RPMI7951 (cell line): ENCODE data around the gene TRAPPC10. TPM values are rescaled to one million over a fixed set of nuclear protein-coding genes. Genes with fewer than 3 reads are reported as not detected.

Experiments
- DNase-seq: peaks from one replicate; pipeline ENCODE4 v3.0.0-alpha.2; 2012; ENCODE audit warnings: low read depth
- total RNA-seq: library from RNA; depleted of rRNA; stranded (reverse); fragments of >200 nt; shearing (Covaris generic); gene quantifications from 2 replicates; pipeline ENCODE4 v1.2.3, GENCODE V29; 2014; rRNA removed

TRAPPC10 gene, protein sequence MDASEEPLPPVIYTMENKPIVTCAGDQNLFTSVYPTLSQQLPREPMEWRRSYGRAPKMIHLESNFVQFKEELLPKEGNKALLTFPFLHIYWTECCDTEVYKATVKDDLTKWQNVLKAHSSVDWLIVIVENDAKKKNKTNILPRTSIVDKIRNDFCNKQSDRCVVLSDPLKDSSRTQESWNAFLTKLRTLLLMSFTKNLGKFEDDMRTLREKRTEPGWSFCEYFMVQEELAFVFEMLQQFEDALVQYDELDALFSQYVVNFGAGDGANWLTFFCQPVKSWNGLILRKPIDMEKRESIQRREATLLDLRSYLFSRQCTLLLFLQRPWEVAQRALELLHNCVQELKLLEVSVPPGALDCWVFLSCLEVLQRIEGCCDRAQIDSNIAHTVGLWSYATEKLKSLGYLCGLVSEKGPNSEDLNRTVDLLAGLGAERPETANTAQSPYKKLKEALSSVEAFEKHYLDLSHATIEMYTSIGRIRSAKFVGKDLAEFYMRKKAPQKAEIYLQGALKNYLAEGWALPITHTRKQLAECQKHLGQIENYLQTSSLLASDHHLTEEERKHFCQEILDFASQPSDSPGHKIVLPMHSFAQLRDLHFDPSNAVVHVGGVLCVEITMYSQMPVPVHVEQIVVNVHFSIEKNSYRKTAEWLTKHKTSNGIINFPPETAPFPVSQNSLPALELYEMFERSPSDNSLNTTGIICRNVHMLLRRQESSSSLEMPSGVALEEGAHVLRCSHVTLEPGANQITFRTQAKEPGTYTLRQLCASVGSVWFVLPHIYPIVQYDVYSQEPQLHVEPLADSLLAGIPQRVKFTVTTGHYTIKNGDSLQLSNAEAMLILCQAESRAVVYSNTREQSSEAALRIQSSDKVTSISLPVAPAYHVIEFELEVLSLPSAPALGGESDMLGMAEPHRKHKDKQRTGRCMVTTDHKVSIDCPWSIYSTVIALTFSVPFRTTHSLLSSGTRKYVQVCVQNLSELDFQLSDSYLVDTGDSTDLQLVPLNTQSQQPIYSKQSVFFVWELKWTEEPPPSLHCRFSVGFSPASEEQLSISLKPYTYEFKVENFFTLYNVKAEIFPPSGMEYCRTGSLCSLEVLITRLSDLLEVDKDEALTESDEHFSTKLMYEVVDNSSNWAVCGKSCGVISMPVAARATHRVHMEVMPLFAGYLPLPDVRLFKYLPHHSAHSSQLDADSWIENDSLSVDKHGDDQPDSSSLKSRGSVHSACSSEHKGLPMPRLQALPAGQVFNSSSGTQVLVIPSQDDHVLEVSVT
- total RNA-seq = 11.8 and 24.5 TPM in 2 replicates

DNA sequence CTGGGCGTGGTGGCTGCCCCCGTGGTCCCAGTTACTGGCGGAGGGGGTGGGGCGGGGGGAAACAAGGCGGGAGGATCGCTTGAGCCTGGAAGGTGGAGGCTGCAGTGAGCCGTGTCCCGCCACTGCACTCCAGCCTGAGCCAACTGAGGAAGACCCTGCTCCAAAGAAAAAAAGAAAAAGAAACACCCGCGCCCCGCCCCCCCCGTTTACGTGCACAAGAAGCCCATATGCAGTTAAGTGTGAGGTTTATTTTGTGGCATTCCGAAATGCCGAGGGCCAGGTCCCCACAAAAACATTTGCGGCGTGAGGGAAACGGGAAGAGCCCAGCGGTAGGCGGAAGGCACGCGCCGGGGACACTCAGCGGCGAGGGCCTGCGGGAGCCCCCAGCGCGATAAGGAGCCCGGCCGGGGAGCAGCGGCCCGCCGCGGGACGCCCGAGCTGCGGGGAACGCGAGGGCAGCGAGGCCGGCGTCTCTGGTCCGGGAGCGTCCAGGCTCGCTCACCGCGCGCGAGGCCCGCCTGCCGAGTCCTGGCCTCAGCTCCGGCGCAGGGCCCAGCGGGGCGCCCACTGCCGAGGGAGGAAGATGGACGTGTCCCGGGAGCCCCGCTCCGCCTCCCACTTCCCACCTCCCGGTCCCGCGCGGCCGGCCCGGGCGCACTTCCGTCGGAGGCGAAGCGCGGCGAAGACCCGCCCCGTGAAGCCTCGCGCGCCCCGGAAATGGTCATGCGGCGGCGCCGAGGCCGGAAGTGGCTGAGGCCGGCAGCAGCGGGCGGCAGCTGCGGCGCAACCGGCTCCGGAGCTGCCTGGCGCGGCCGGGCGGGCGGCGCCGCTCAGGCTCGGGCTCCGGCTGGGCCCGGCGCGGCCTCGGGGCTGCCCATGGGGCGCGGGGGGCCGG, at the start of gene TRAPPC10:
Gene TRAPPC10, plus strand, starts transcription at position 731 of the 895 bp plus-strand sequence. CDS start 185 bp downstream, outside the sequence.
- DNase-seq = peak; percentile 81

DNA sequence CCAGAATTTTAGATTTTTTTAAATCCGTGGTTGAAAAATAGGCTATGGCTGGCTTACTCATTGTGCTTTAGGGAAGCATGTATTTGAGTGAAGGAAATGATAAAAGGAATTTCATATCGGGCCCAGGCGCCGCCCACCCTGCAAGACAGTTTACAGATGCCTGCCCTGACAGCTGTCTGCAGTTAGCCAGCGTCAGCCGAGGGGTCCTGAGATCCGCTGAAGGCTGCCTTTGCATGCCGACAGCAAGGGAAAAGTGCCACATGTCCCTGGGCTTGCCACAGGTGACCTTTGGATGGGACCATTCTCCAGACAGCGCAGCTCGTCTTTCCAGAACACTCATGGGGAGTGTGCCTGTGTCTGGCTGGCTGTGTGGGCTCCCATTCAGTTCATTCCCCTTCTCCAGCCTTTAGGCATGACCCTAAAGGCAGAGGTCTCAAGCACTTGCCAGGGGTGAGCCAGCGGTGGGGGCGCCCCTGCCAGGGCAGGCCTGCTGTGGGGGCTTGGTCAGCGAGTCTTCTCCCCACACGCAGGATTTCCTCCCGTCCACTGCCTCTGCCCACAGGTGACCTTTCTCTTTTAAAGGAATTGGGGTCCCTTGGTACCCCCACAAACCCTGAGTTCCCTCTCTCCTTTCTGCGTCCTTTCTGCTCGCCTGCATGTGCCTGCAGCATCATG, 46.1 kb upstream of the TRAPPC10 start:
- DNase-seq = no peak

DNA sequence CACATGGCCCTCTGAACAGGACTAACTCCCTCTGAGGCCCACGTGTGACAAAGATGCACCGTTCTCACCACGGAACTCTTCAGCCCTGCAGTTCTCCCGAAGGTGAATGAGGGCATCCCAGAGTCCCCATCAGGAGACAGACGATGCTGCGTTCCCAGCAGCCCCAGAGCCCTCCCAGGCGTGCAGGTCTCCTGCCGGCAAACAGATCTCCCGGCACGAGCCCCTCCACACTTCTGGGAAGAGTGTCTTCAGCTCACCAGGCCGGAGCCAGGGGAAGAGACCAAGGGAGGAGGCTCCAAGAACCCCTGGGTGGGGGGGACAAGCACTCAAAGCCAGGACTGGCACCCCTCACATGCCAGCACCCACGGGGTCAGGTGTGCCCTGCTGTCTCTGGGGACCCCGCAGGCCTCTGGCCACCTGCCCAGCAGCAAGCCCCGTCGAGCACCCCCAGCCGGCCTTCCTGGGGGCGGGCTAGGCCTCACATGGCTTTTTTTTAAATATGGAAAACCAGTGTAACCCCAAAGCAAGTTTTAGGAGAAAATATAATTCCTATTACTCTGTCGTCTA, 45.1 kb upstream of the TRAPPC10 start:
- DNase-seq = no peak

DNA sequence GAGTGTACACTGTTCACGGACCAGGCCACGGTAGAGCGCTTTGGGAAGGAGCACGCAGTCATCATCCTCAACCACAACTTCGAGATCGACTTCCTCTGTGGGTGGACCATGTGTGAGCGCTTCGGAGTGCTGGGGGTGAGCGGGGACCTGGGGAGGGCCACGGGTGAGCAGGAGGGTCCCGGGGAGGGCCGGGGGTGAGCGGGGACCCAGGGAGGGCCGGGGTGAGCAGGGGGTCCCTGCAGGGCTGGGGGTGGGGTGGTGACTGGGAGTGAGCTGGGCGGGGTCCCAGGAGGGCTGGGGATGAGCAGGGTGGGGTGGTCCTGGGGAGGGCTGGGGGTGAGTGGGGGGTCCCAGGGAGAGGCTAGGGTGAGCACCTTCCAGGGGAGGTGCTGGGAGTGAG, 44.1 kb upstream of the TRAPPC10 start:
- DNase-seq = no peak

DNA sequence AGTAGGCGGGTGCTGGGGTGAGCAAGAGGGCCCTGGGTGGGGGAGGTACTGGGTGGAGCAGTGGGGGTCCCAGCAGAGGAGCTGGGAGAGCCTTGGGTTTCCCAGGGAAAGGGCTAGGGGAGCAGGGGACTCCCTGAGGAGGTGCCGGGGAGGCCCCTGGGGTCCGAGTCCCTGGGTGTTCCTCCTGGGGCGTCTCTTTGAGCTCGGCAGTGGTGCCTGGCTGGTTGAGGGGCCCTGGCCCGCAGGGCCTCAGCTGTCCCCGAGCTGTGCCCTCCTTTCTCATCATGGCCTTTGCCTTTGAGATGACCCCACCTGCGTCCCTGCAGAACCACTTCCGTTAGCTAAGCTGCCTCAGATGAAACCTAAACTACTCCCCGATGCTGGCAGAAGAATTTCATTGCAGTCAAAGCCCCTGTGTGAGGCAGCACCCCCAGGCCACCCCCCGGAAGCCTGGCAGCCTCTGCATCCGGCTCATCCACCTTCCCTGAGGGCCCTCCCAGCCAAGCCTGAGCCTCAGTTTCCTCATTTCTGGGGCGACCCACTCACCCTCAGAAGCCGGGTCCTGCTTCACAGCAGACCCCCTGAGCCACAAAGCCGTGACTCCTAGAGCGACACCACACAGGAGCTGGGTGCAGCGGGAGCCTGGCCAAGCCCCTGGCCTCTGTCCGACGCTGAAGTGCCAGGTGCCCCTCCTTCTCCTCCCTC, 43.5 kb upstream of the TRAPPC10 start:
- no peak for DNase-seq

DNA sequence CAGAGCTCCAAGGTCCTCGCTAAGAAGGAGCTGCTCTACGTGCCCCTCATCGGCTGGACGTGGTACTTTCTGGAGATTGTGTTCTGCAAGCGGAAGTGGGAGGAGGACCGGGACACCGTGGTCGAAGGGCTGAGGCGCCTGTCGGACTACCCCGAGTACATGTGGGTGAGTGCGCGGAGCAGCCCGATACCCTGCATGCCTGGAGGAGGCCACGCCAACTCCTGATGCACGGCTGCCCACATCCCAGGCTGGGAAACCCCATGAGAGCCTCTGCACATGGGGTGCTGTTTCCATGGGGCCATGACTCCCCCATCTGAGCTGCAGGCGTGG, 43.0 kb upstream of the TRAPPC10 start:
- DNase-seq = no peak

DNA sequence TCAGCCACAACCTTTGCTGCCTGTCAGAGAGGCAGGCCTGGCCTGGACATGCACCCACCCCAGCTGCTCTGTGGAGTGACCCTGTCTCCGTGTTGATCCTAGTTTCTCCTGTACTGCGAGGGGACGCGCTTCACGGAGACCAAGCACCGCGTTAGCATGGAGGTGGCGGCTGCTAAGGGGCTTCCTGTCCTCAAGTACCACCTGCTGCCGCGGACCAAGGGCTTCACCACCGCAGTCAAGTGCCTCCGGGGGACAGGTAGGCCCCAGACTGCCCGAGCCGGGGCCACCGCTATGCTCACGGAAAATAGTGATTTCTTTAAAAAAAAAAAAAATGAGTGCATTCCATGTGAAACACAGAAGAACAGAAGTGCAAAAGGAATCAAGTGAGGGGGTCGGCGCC, 41.6 kb upstream of the TRAPPC10 start:
- DNase-seq = no peak

DNA sequence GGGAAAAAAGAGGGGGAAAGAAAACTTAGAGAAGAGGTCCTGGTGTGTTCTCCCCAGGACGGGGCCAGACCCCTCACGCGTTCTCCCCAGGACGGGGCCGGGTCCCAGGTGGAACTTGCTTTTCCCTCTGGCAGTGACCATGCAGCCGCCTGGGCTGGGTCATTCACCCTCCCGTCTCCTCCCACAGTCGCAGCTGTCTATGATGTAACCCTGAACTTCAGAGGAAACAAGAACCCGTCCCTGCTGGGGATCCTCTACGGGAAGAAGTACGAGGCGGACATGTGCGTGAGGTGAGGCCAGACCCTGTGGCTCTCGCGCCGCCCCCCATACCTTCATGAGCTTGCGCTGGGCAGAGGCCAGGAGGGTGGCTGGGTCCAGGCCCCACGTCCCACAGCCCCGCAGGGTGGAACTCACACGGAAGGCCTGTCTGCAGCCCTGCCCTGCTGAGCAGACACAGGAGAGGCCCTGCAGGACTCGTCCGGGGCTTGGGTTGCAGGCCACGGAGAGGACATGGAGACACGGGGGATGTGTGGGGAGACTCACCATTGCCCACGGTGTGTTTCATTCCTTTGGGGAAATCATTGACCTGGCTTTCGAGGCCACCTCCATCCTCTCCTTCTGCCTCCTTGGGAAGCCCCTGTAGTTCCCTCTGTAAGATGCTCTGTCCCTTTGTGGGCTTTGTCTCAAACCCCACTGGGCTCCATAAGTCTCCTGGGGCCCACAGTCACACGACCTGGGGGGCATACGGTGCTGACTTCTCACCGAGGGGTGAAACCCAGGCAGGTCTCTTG, 40.7 kb upstream of the TRAPPC10 start:
- DNase-seq = no peak

DNA sequence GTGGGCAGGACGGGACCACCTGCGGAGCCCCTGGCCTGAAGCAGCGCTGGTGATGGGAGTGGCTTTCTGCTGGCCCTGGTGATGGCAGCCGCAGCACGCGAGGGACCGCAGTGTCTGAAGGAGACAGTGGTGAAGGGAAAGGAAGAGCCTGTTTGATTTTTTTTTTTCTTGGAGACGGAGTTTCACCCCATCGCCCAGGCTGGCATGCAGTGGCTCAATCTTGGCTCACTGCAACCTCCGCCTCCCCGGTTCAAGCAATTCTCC, 40.2 kb upstream of the TRAPPC10 start:
- DNase-seq = no peak

DNA sequence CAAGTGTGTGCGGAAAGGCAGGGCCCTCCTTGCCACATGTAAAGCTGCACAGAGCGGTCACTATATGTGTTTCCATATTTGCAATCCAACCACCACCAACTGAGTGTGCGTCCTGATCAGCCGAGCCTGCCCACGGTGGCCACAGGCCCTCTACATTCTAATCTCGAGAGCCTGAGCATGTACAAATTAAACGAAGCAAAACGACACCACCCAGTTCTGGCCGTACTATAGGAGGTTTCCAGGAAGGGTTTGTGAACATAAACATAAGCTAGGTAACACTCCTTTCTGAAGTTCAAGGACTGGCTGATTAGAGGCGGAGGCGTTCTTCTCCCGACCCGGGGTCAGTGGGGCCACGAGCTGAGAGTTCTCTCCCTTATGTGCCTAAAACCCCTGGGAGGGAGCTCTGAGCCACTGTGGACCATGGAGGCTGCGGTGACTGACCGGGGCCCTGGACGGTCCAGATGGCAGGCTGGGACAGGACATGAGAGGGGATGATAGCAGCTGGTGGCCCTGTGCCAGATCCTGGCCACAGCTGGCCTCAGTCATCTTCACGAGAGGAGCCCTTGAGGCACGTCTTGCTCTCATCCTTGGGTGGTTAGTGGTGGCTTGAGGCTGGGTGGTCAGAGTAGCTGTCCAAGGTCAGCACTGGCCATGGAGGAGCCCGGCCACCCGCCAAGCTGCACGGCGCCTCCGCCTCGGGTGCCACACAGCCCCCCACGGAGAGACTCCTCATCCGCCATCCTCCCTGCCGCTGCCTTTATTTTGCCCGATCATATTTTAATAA, 39.1 kb upstream of the TRAPPC10 start:
- peak; percentile 11 for DNase-seq

DNA sequence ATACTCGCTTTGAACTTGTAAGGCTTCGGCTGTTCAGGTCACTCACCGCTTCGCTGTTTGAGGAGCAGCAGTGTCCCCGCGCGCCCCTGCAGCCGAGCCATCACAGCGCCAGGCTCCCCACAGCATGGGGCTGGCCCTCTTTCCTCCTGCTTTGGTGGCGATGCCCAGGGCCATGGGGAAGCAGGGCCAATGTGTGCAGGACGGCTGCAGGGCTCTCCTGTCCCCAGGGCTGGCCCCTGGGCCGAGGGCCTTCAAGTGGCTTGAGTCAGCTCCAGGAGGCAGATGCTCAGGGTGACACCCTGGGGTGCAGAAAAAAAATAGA, 38.5 kb upstream of the TRAPPC10 start:
- no peak for DNase-seq

DNA sequence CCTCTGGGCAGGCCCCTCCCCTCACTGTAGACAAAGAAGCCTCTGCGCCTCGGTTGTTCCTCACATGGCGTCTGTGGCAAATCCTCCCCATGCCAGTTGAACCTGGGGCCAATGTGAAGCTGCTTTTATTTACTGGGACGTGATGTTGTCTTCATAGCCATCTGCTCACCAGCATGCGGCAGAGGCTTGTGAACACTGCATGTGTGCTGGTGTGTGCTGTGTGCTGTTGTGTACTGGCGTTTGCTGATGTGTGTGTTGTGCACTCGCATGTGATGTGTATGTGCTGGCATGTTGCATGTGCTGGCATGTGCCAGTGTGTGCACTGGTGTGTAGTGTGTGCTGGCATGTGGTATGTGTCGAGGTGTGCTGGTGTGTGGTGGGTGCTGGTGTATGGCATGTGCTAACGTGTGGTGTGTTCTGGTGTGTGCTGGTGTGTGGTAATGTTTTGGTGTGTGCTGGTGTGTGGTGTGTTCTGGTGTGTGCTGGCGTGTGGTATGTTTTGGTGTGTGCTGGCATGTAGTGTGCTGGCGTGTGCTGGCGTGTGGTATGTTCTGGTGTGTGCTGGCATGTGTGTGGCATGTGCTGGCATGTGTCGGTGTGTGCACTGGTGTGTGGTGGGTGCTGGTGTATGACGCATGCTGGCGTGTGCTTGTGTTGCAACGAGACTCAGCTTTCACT, 37.2 kb upstream of the TRAPPC10 start:
- no peak for DNase-seq

DNA sequence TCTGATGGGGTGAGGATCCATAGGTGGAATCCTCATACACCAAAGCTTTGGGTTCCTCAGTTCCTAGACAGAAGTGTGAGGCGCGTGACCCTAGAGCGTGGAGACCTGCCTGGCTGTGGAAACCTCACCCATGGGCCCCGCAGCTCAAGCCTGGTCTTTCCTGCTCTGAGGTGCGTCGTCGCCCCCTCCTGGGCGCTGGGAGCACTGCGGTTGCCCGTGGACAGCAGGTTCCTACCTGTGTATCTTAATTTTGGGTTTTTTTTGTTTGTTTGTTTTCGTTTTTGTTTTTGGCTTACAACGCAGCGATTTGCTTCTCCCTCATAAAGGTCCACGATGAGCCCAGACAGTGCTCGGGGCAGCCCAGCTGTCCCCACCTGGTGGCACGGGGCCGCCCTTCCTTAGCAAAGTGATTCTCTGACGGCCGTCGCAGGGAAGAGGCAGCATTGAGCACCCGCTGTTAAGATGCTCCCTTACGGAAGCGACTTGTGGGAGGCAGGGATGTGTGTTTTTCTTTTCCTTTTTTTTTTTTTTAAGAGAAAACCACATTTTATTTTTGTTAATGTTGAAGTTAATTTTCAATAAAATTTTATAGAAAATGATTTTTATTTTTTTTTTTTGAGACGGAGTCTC, 36.5 kb upstream of the TRAPPC10 start:
- DNase-seq = peak; percentile 31

DNA sequence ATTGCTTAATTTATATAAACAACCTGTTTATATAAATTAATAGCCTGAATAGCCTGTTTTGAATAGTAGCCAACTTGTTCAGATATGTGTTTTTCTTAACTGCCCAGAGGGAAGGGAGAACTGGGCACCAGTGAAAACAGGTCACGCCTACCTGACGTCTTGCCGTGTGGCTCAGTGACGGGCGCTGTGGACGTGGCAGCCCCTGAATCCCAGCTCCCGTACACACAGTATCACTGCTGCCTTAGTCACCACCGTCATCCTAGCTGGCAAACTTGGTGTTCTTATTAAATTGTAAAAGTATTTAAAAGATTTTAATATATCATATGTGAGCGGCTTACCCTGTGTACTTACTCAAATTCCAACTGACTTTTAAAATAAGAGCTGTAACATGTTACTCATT, 35.4 kb upstream of the TRAPPC10 start:
- DNase-seq = no peak

DNA sequence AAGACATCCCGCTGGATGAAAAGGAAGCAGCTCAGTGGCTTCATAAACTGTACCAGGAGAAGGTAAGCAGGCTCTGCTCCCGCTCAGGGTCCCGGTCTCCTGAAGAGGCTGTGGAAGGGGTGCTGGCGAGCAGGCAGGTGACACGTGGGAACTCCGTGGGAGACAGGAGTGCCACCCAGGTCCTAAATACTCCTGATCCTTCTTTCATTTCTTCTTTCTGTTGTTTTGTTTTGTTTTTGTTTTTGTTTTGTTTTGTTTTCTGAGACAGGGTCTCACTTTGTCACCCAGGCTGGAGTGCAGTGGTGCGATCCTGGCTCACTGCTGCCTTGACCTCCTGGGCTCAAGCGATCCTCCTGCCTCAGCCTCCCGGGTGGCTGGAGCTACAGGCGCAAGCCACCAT, 34.0 kb upstream of the TRAPPC10 start:
- no peak for DNase-seq

DNA sequence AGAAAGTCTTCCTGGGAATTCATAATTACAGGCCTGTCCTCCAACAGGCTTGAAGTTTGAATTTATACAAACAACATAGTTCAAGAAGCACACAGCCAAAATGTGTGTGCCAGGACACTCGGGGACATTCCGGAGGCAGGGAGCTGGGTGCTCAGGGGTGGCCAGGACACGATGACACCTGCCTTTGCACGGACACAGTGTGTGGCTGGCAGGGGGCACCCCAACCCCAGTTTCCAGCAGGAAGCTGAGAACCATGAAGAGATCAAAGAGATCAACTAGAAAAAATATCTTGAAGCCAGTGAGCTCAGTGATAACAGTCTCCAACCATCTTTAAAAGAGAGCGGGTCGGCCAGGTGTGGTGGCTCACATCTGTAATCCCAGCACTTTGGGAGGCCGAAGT, 32.5 kb upstream of the TRAPPC10 start:
- no peak for DNase-seq

DNA sequence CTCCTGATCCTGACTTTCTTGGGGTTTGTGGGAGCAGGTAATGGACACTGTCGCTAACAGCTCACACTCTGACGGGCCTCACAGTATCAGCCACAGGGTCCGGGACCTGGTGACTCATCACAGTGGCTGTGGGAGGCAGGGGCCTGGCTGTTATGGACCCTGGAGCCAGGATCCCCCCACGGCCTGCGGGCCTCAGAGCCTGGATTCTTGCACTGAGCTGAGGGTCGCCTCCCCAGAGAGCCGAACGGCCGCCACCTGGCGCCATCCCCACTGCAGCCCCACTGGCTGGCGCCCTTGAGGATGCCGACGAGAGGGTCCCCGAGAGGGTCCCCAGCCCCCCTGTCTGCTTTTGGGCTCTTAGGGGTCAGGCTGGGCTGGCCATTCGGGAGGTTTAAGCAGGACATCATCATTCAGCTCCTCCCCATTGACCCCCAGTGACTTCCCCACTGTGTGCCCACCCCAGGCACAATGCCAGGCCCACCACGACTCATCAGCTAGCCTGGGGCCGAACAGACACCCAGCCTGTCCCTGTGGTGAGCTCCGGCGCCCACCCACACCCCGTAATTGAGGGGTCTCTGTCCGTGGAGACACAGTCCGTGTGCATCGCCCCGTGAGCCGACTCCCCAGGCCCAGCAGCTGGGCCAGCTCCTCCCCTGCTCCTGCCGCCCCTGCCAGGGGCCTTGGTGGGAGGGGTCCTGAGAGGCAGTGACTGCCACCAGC, 30.8 kb upstream of the TRAPPC10 start:
- no peak for DNase-seq
